Measurements from ENCODE around the gene PIERCE2.
"Not testable (repeated sequence)": the region's sequence is repeated elsewhere in the genome, so short reads cannot be mapped to it uniquely, and the experiment has no call there.

DNA sequence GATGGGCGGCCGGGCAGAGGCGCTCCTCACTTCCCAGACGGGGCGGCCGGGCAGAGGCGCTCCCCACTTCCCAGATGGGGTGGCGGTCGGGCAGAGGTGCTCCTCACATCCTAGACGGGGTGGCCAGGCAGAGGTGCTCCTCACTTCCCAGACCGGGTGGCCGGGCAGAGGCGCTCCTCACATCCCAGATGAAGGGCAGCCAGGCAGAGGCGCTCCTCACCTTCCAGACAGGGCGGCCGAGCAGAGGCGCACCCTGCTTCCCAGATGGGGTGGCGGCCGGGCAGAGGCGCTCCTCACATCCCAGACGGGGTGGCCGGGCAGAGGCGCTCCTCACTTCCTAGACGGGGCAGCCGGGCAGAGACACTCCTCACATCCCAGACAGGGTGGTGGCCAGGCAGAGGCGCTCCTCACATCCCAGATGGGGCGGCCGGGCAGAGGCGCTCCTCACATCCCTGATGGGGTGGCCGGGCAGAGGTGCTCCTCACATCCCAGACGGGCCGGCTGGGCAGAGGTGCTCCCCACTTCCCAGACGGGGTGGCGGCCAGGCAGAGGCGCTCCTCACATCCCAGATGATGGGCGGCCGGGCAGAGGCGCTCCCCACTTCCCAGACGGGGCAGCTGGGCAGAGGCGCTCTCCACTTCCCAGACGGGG lies 38.2 kb downstream of the PIERCE2 start:
- TF ChIP-seq POLR2A (IDR thresholded peaks at IDR 0.05; ENCODE audit: low read length); ESRRA (IDR thresholded peaks at IDR 0.05; ENCODE audit: borderline replicate concordance, low read length); RFX5 (IDR thresholded peaks at IDR 0.05); CHD2 (IDR thresholded peaks at IDR 0.05; ENCODE audit: low read length, partially characterized antibody); SREBF2 (IDR thresholded peaks at IDR 0.05): not testable (repeated sequence)
- TF ChIP-seq, protein P1, sequence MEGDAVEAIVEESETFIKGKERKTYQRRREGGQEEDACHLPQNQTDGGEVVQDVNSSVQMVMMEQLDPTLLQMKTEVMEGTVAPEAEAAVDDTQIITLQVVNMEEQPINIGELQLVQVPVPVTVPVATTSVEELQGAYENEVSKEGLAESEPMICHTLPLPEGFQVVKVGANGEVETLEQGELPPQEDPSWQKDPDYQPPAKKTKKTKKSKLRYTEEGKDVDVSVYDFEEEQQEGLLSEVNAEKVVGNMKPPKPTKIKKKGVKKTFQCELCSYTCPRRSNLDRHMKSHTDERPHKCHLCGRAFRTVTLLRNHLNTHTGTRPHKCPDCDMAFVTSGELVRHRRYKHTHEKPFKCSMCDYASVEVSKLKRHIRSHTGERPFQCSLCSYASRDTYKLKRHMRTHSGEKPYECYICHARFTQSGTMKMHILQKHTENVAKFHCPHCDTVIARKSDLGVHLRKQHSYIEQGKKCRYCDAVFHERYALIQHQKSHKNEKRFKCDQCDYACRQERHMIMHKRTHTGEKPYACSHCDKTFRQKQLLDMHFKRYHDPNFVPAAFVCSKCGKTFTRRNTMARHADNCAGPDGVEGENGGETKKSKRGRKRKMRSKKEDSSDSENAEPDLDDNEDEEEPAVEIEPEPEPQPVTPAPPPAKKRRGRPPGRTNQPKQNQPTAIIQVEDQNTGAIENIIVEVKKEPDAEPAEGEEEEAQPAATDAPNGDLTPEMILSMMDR (IDR thresholded peaks at IDR 0.05) = not testable (repeated sequence)

Measured in A549 (cell line).